Muscle of back (tissue), 13 donors: ENCODE data around the gene MYOZ2. TPM values are rescaled to one million over a fixed set of nuclear protein-coding genes. Genes with fewer than 3 reads are reported as not detected.

Experiments
- DNase-seq, 3 donors: peaks; one replicate each; pipeline versions ENCODE4 v3.0.0 to v3.0.0-alpha.2; 2013
- long read RNA-seq, 9 donors: transcript quantifications; one replicate each; lab custom pipeline, GENCODE V29; 2026
- polyA plus RNA-seq, 10 donors: library from polyadenylated mRNA; unstranded; fragments of 120-200 nt; gene quantifications; one replicate each; pipeline ENCODE4 v1.2.1, GENCODE V29; 2013; ENCODE audit not compliant: insufficient read length in 10 of 10

MYOZ2 gene
- 100 to 1,000 TPM; 143 to 385 (median 283) TPM for polyA plus RNA-seq
- long read RNA-seq, donor 1, transcript MYOZ2-201 (6 exons, 2,597 nt) = major isoform, 219 of 317 reads
- long read RNA-seq, donor 1, partial matches to known transcripts = 98 of 317 reads
- long read RNA-seq, donor 1, other reads (novel, unspliced or antisense) = 0 of 317 reads
- long read RNA-seq, donor 2, transcript MYOZ2-201 (6 exons, 2,597 nt) = major isoform, 186 of 253 reads
- long read RNA-seq, donor 2, partial matches to known transcripts = 67 of 253 reads
- long read RNA-seq, donor 2, other reads (novel, unspliced or antisense) = 0 of 253 reads
- long read RNA-seq, donor 3 = 0 reads
- long read RNA-seq, donor 4, transcript MYOZ2-201 (6 exons, 2,597 nt) = major isoform, 138 of 232 reads
- long read RNA-seq, donor 4, partial matches to known transcripts = 94 of 232 reads
- long read RNA-seq, donor 4, other reads (novel, unspliced or antisense) = 0 of 232 reads
- long read RNA-seq, donor 5, transcript MYOZ2-201 (6 exons, 2,597 nt) = major isoform, 257 of 451 reads
- long read RNA-seq, donor 5, partial matches to known transcripts = 194 of 451 reads
- long read RNA-seq, donor 5, other reads (novel, unspliced or antisense) = 0 of 451 reads
- long read RNA-seq, donor 6, transcript MYOZ2-201 (6 exons, 2,597 nt) = major isoform, 241 of 311 reads
- long read RNA-seq, donor 6, partial matches to known transcripts = 65 of 311 reads
- long read RNA-seq, donor 6, other reads (novel, unspliced or antisense) = 5 of 311 reads
- long read RNA-seq, donor 7, transcript MYOZ2-201 (6 exons, 2,597 nt) = major isoform, 107 of 202 reads
- long read RNA-seq, donor 7, partial matches to known transcripts = 95 of 202 reads
- long read RNA-seq, donor 7, other reads (novel, unspliced or antisense) = 0 of 202 reads
- long read RNA-seq, donor 8, transcript MYOZ2-201 (6 exons, 2,597 nt) = major isoform, 56 of 111 reads
- long read RNA-seq, donor 8, partial matches to known transcripts = 55 of 111 reads
- long read RNA-seq, donor 8, other reads (novel, unspliced or antisense) = 0 of 111 reads
- long read RNA-seq, donor 9, transcript MYOZ2-201 (6 exons, 2,597 nt) = major isoform, 27 of 41 reads
- long read RNA-seq, donor 9, partial matches to known transcripts = 14 of 41 reads
- long read RNA-seq, donor 9, other reads (novel, unspliced or antisense) = 0 of 41 reads

GRCh38 chr4:119135721-119136121 lies at the start of gene MYOZ2:
Gene MYOZ2, plus strand, starts transcription at chr4:119135832. Its CDS starts 694 bp downstream, at chr4:119136526.
- DNase-seq = peak in 2 of 3 donors; percentile 35 to 41

- no peak for DNase-seq
These were observed 48.5 kb upstream of the MYOZ2 start for GRCh38 chr4:119087121-119087520.

GRCh38 chr4:119087656-119088055 lies 48.0 kb upstream of the MYOZ2 start:
- DNase-seq = no peak

- DNase-seq = no peak
These were observed 42.4 kb upstream of the MYOZ2 start for GRCh38 chr4:119093042-119093827.

- no peak for DNase-seq
These were observed 38.2 kb upstream of the MYOZ2 start for GRCh38 chr4:119097282-119097900.

- DNase-seq = no peak
These were observed 37.3 kb upstream of the MYOZ2 start for GRCh38 chr4:119098306-119098705.

- peak in 2 of 3 donors; percentile 22 to 29 for DNase-seq
These were observed 36.3 kb upstream of the MYOZ2 start for GRCh38 chr4:119099227-119099810.

GRCh38 chr4:119100655-119101054 lies 35.0 kb upstream of the MYOZ2 start:
- DNase-seq = peak in 1 of 3 donors; percentile 7

- DNase-seq = peak in 2 of 3 donors; percentile 21 to 92
These were observed 32.4 kb upstream of the MYOZ2 start for GRCh38 chr4:119103263-119103662.

GRCh38 chr4:119104644-119105273 lies 30.9 kb upstream of the MYOZ2 start:
- no peak for DNase-seq

GRCh38 chr4:119105605-119106004 lies 30.0 kb upstream of the MYOZ2 start:
- DNase-seq = no peak

GRCh38 chr4:119106036-119107000 lies 29.3 kb upstream of the MYOZ2 start:
- DNase-seq = peak in 2 of 3 donors; percentile 23 to 27

GRCh38 chr4:119110121-119110520 lies 25.5 kb upstream of the MYOZ2 start:
- no peak for DNase-seq

GRCh38 chr4:119111296-119111695 lies 24.3 kb upstream of the MYOZ2 start:
- DNase-seq = no peak

GRCh38 chr4:119113033-119113655 lies 22.5 kb upstream of the MYOZ2 start:
- peak in 1 of 3 donors; percentile 83 for DNase-seq

- DNase-seq = no peak
These were observed 19.6 kb upstream of the MYOZ2 start for GRCh38 chr4:119116021-119116420.

- DNase-seq = no peak
These were observed 18.4 kb upstream of the MYOZ2 start for GRCh38 chr4:119116925-119117900.
